Mucosa of descending colon (tissue), 3 donors: ENCODE results near the gene PTGDR2. TPM values are rescaled to one million over a fixed set of nuclear protein-coding genes. Genes with fewer than 3 reads are reported as not detected.

Source experiments
- ATAC-seq: fragments of 200-7000 bp; cut with Tn5 transposase; one replicate; pipeline ENCODE4 v1.9.1; 2020; ENCODE audit warnings: mild to moderate bottlenecking, moderate library complexity
- DNase-seq, 3 donors: peaks; one replicate each; pipeline ENCODE4 v3.0.0-alpha.2; 2020
- H3K36me3 ChIP-seq: fragments of 200-600 bp; one replicate; pipeline ENCODE4 v1.8.0; 2021; ENCODE audit warnings: low read depth, mild to moderate bottlenecking
- H3K4me1 ChIP-seq: fragments of 200-600 bp; one replicate; pipeline ENCODE4 v1.8.0; 2021; ENCODE audit warnings: low read depth, mild to moderate bottlenecking
- H3K4me3 ChIP-seq: fragments of 200-600 bp; one replicate; pipeline ENCODE4 v1.8.0; 2021; ENCODE audit warnings: mild to moderate bottlenecking
- H3K9me3 ChIP-seq: fragments of 200-600 bp; one replicate; pipeline ENCODE4 v1.8.0; 2021; ENCODE audit warnings: mild to moderate bottlenecking
- CTCF ChIP-seq: fragments of 200-600 bp; IDR thresholded peaks from one replicate; pipeline ENCODE4 v1.8.0; 2022; ENCODE audit warnings: antibody characterized with exemption, mild to moderate bottlenecking
- intact Hi-C, 2 donors: fragments of 100-400 bp; cut with DNase I in 1 of 2; cut with micrococcal nuclease in 1 of 2; formaldehyde crosslinking; loops; one replicate each; pipeline versions ENCODE4 v1.11.0 to v1.11.1; 2022; cut with DNase I, micrococcal nuclease
- total RNA-seq, 3 donors: library from RNA; stranded (reverse); fragmentation: NEBNext Ultra II Directional in 2 of 3; extraction: Animal tissue kit (Norgen Biotek cat#: 25700) in 2 of 3; gene quantifications; one replicate each; pipeline versions ENCODE4 v1.2.1 to v1.2.4, GENCODE V29; 2021 to 2023
- donor health status: DM: no; HTN: no; CAD: no; lungs with moderate emphysema.
- donor health status: DM: no; HTN: no; CAD: no.
- donor health status: DM: no; HTN: yes; CAD: no.

PTGDR2 gene
- total RNA-seq, 3 donors from 2014 or later = 1.8 to 3.4 (median 2.6) TPM

DNA sequence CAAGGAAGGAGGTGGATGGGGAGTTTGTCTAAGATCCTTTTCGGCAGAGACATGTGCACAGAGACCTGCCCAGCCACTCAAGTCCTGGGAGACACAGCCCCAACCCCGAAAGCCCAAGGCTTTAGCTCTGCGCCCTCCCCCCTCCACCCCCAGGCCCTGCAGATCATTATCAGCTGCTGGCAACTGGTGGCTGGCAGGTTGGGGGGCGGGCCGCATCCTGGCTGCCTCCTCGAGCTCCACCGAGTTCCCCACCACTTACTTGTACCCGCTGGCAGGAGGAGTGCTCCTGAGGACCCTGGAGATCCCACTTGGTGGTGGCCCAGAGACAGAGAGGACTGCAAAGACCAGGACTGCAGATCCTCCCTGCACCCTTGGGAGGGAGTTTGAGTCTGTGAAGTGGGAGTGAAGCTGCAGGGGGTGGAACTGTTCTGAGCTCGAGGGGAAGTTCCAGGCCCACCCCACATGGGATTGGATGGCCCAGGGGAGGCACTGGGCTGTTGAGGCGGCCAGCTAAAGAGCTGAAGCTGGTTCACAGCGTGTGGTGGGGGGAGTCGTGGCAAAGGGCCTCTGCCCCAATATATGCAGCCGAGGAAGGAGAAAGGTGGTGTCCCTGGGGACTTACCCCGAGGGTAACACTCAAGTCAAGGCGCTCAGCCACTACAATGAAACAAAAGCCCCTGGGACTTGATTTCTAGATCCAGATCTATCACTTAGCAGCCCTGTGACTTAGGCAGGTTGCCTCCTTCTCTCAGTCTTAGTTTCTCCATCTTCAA is 33.7 kb downstream of the PTGDR2 start:
- no peaks in the 10 kb centered on the region for H3K36me3 ChIP-seq
- DNase-seq = no peak
- intact Hi-C loops = no loop called here
- ATAC-seq = no peak
- H3K4me1 ChIP-seq = no peaks in the 10 kb centered on the region
- peaks cover 4% of the 10 kb centered on the region for H3K9me3 ChIP-seq
- TF ChIP-seq CTCF = no peak
- H3K4me3 ChIP-seq = no peak overlapping the region

DNA sequence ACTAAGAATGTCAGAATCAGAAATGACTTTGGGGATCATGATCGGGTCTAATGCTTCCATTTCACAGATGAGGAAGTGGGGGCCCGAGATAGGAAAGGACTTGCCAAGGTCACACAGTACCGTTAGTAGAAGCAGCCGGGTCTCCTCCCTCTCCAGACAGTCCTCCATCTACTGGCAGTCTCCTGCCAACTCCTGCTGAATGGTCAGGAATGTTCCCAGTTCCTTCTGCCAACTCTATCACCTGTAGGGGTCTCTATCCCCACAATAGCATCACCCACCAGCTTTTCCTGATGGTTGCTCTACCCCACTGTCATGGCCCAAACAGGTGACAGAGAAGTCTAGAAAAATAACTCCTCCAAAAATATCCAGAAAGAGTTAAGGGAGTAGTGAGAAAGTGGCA is 37.7 kb downstream of the PTGDR2 start:
- DNase-seq = no peak
- no peak for TF ChIP-seq CTCF
- Histone ChIP-seq H3K9me3 (peaks cover 10% of the 10 kb centered on the region), H3K4me1 (no peaks in the 10 kb centered on the region), H3K36me3 (no peaks in the 10 kb centered on the region), H3K4me3 (no peak overlapping the region)
- intact Hi-C loops = no loop called here
- ATAC-seq = no peak

DNA sequence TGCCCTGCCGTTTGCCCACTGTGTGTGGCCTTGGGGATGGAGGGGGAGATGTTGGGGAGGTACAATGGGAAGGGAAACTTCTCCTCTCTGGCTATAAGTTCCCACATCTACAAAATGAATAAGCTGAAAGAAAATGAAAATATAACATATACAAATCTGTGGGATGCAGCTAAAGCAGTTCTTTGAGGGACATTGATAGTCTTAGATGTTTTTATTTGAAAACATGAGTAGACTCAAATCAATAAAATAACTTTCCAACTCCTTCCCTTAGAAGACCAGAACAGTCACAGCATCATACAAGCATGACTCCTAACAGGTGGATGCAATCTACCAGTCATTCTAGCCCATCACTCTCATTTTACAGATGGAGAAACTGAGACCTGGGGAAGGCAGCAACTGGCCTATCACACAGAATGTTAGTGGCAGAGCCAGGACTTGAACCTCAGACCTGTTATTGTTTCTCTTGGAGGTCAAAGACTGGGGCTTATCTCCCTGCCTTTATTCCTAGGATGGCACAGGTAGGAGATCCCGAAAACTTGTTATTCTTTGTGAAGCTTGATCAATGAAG is 39.1 kb downstream of the PTGDR2 start:
- ATAC-seq = no peak
- intact Hi-C loops = no loop called here
- peaks cover 10% of the 10 kb centered on the region for H3K9me3 ChIP-seq
- no peak overlapping the region for H3K4me3 ChIP-seq
- TF ChIP-seq CTCF = no peak
- no peaks in the 10 kb centered on the region for H3K4me1 ChIP-seq
- H3K36me3 ChIP-seq = no peaks in the 10 kb centered on the region
- no peak for DNase-seq

GRCh38 chr11:60814112-60814511 is 41.6 kb downstream of the PTGDR2 start:
- peaks cover 10% of the 10 kb centered on the region for H3K9me3 ChIP-seq
- no peak overlapping the region for H3K4me3 ChIP-seq
- peaks cover 3% of the 10 kb centered on the region for H3K4me1 ChIP-seq
- ATAC-seq (no peak), DNase-seq (no peak)
- H3K36me3 ChIP-seq = no peaks in the 10 kb centered on the region
- TF ChIP-seq CTCF = no peak
- intact Hi-C loops = no loop called here

GRCh38 chr11:60813324-60813723 is 42.4 kb downstream of the PTGDR2 start:
- intact Hi-C loops = no loop called here
- ATAC-seq = no peak
- peaks cover 3% of the 10 kb centered on the region for H3K4me1 ChIP-seq
- H3K4me3 ChIP-seq = no peak overlapping the region
- DNase-seq = no peak
- peaks cover 10% of the 10 kb centered on the region for H3K9me3 ChIP-seq
- no peaks in the 10 kb centered on the region for H3K36me3 ChIP-seq
- no peak for TF ChIP-seq CTCF
